Endodermal cell (in vitro differentiated cells): ENCODE results near the gene OR2T1. TPM values are rescaled to one million over a fixed set of nuclear protein-coding genes. Genes with fewer than 3 reads are reported as not detected.
"Not testable (repeated sequence)": the region's sequence is repeated elsewhere in the genome, so short reads cannot be mapped to it uniquely, and the experiment has no call there.

Experiments
- DNase-seq: peaks from one replicate; pipeline ENCODE4 v3.0.0-alpha.2; 2017
- H3K27ac ChIP-seq: 2 replicates; pipeline ENCODE4 v1.5.1; 2013; ENCODE audit warnings: mild to moderate bottlenecking, low read depth, low read length, moderate library complexity
- H3K27me3 ChIP-seq: 2 replicates; pipeline ENCODE4 v1.6.1; 2013; ENCODE audit warnings: mild to moderate bottlenecking, low read length, moderate library complexity; ENCODE audit not compliant: insufficient read depth, control insufficient read depth, poor library complexity, severe bottlenecking
- H3K36me3 ChIP-seq: 2 replicates; pipeline ENCODE4 v1.7.0; 2013; ENCODE audit warnings: mild to moderate bottlenecking, low read length, moderate library complexity; ENCODE audit not compliant: control insufficient read depth, insufficient read depth
- H3K4me1 ChIP-seq: one replicate; pipeline ENCODE4 v1.7.0; 2013; ENCODE audit warnings: low read length; ENCODE audit not compliant: control insufficient read depth, insufficient read depth
- H3K4me3 ChIP-seq: 2 replicates; pipeline ENCODE4 v1.5.1; 2013; ENCODE audit warnings: mild to moderate bottlenecking, low read length, moderate library complexity
- H3K9ac ChIP-seq: 2 replicates; pipeline ENCODE4 v1.6.1; 2013; ENCODE audit warnings: mild to moderate bottlenecking, low read length, moderate library complexity; ENCODE audit not compliant: poor library complexity, severe bottlenecking; ENCODE audit errors: extremely low read depth
- H3K9me3 ChIP-seq: 2 replicates; pipeline ENCODE4 v1.6.1; 2013; ENCODE audit warnings: mild to moderate bottlenecking, low read length, moderate library complexity; ENCODE audit not compliant: control insufficient read depth
- H3K27ac Mint-ChIP-seq: 2 replicates; pipeline ENCODE4 v1.8.0; 2020; ENCODE audit warnings: mixed read lengths
- H3K27me3 Mint-ChIP-seq: 2 replicates; pipeline ENCODE4 v1.8.0; 2021; ENCODE audit warnings: mild to moderate bottlenecking, mixed read lengths; ENCODE audit not compliant: insufficient read depth
- H3K36me3 Mint-ChIP-seq: 2 replicates; pipeline ENCODE4 v1.8.0; 2020; ENCODE audit warnings: low read depth, mixed read lengths
- H3K4me1 Mint-ChIP-seq: 2 replicates; pipeline ENCODE4 v1.8.0; 2020; ENCODE audit warnings: mixed read lengths
- H3K4me3 Mint-ChIP-seq: 2 replicates; pipeline ENCODE4 v1.8.0; 2020; ENCODE audit warnings: mild to moderate bottlenecking, moderate library complexity, mixed read lengths
- H3K9me3 Mint-ChIP-seq: 2 replicates; pipeline ENCODE4 v1.8.0; 2020; ENCODE audit warnings: mild to moderate bottlenecking, mixed read lengths
- WGBS, 2 experiments: methylation state at CpG; one replicate each; pipeline versions ENCODE4 v1.1.5 to v1.1.7; 2013; ENCODE audit warnings: missing lambda C conversion rate in 2 of 2, mixed read lengths in 1 of 2; ENCODE audit not compliant: insufficient coverage in 1 of 2, insufficient read length in 1 of 2; 5-methylcytosine and 5-hydroxymethylcytosine counted together
- total RNA-seq, 2 donors: library from RNA; stranded (reverse); fragmentation: NEBNext Ultra II Directional in 1 of 2; extraction: Animal tissue kit (Norgen Biotek cat#: 25700) in 1 of 2; gene quantifications; 2 replicates in 1 of 2; 3 replicates in 1 of 2; pipeline ENCODE4 v1.2.1, GENCODE V29; 2021

Gene OR2T1
- total RNA-seq, 2 donors from 2014 or later = not detected

DNA sequence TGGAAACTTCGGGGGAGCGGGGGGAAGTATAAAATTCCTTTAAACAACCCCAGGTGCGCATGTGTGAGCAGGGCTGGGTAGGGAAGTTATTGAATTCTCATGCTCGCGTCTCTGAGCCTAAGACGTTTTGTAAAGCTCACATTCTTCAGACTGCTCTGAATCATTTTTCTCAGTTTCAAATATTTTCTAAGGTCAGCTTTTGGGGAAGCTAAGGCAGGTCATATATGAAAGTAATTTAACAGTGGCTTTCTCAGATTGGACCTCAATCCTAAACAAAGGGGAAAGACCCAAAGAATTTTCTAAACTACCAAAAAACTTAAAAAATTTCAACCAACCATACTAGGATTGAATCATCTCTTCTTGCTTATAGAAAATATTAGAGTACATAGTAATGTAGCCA lies 32.1 kb downstream of the OR2T1 start:
- not testable (repeated sequence) for H3K36me3 ChIP-seq, H3K27ac ChIP-seq, H3K27ac Mint-ChIP-seq, H3K36me3 Mint-ChIP-seq, H3K4me1 Mint-ChIP-seq, H3K4me1 ChIP-seq, H3K4me3 Mint-ChIP-seq, H3K9ac ChIP-seq, DNase-seq, H3K4me3 ChIP-seq, H3K27me3 ChIP-seq, H3K27me3 Mint-ChIP-seq
- peaks cover 52% of the 10 kb centered on the region for H3K9me3 Mint-ChIP-seq
- 87% methylated on average over 3 of the region's 6 CpGs; no CpG with 5 or more reads in 1 of the 2 experiments for WGBS, 2 experiments
- H3K9me3 ChIP-seq = peaks cover 38% of the 10 kb centered on the region

DNA sequence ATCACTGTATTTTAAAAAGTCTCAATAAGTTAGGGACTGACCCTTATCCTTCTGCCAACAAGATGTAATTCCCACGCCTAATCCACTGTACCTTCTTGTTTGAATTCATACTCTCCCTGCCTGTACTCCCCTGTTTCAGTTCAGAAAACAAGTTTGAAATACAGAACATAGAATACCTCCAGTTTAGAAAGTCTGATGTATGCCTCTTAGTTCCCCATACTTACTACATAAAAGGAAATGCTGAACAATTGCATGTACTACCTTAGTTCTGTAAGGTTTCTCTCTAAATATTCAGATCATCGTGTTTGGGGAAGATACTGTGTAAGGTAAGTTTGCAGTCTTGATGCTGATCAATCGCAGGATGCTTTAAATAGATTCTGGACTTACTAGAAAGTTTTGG lies 33.5 kb downstream of the OR2T1 start:
- H3K36me3 Mint-ChIP-seq, DNase-seq, H3K27ac ChIP-seq, H3K27me3 Mint-ChIP-seq, H3K4me1 ChIP-seq, H3K27ac Mint-ChIP-seq, H3K4me1 Mint-ChIP-seq, H3K9ac ChIP-seq, H3K4me3 Mint-ChIP-seq, H3K27me3 ChIP-seq, H3K4me3 ChIP-seq, H3K36me3 ChIP-seq: not testable (repeated sequence)
- peaks cover 36% of the 10 kb centered on the region for H3K9me3 ChIP-seq
- peaks cover 53% of the 10 kb centered on the region for H3K9me3 Mint-ChIP-seq
- 50 to 55% methylated on average over 1 to 2 of the region's 3 CpGs for WGBS, 2 experiments

DNA sequence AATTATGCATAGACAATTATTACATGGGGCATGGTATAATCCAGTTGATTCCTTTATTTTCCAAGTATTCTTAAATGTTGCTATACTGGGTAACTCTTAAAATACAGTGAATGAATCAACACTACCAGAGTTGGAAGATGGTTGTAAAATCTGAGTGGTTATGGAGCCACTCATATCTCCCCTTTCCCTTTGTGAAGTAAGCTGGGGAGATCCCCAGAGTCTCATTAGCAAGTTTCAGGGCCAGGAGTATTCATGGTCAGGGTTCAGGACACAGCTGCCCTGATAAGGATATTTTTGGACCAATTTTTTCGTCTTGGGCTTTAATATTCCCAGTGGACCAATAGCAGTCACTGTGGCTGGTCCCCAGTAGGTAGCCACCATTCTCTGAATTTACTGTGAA lies 35.8 kb downstream of the OR2T1 start:
- H3K4me1 ChIP-seq, H3K36me3 Mint-ChIP-seq, H3K4me1 Mint-ChIP-seq, H3K27ac ChIP-seq, DNase-seq, H3K4me3 ChIP-seq, H3K4me3 Mint-ChIP-seq, H3K9ac ChIP-seq, H3K27me3 ChIP-seq, H3K27ac Mint-ChIP-seq, H3K36me3 ChIP-seq, H3K27me3 Mint-ChIP-seq: not testable (repeated sequence)
- peaks cover 25% of the 10 kb centered on the region for H3K9me3 ChIP-seq
- H3K9me3 Mint-ChIP-seq = peaks cover 56% of the 10 kb centered on the region
- WGBS, 2 experiments = 50% methylated on average over 1 of the region's 1 CpG; no CpG with 5 or more reads in 1 of the 2 experiments

GRCh38 chr1:248439283-248439682 lies 36.4 kb downstream of the OR2T1 start:
- H3K9me3 ChIP-seq = peaks cover 29% of the 10 kb centered on the region
- not testable (repeated sequence) for H3K36me3 ChIP-seq, H3K27ac ChIP-seq, H3K4me1 Mint-ChIP-seq, H3K36me3 Mint-ChIP-seq, H3K4me1 ChIP-seq, H3K9ac ChIP-seq, H3K27ac Mint-ChIP-seq, H3K4me3 Mint-ChIP-seq, H3K4me3 ChIP-seq, H3K27me3 Mint-ChIP-seq, H3K27me3 ChIP-seq, DNase-seq
- peaks cover 60% of the 10 kb centered on the region for H3K9me3 Mint-ChIP-seq
- WGBS, 2 experiments = 60 to 71% methylated on average over 4 to 5 of the region's 5 CpGs

GRCh38 chr1:248442500-248443277 lies 39.8 kb downstream of the OR2T1 start:
- H3K27ac ChIP-seq, H3K4me3 Mint-ChIP-seq, H3K27me3 ChIP-seq, H3K36me3 Mint-ChIP-seq, H3K27me3 Mint-ChIP-seq, H3K4me1 Mint-ChIP-seq, H3K36me3 ChIP-seq, DNase-seq, H3K9ac ChIP-seq, H3K4me3 ChIP-seq, H3K4me1 ChIP-seq, H3K27ac Mint-ChIP-seq: not testable (repeated sequence)
- peaks cover 47% of the 10 kb centered on the region for H3K9me3 ChIP-seq
- peaks cover 73% of the 10 kb centered on the region for H3K9me3 Mint-ChIP-seq
- no CpG with 5 or more reads among the region's 2 CpGs for WGBS, 2 experiments

GRCh38 chr1:248444603-248445002 lies 41.8 kb downstream of the OR2T1 start:
- H3K27me3 Mint-ChIP-seq, H3K9ac ChIP-seq, H3K27ac Mint-ChIP-seq, H3K4me3 Mint-ChIP-seq, DNase-seq, H3K36me3 ChIP-seq, H3K36me3 Mint-ChIP-seq, H3K4me1 ChIP-seq, H3K4me3 ChIP-seq, H3K4me1 Mint-ChIP-seq, H3K27ac ChIP-seq, H3K27me3 ChIP-seq: not testable (repeated sequence)
- 80 to 87% methylated on average over 4 of the region's 4 CpGs for WGBS, 2 experiments
- H3K9me3 ChIP-seq = peaks cover 36% of the 10 kb centered on the region
- peaks cover 65% of the 10 kb centered on the region for H3K9me3 Mint-ChIP-seq

GRCh38 chr1:248445399-248445798 lies 42.6 kb downstream of the OR2T1 start, which contains the start of gene OR2T2:
Gene OR2T2, plus strand, starts transcription at chr1:248445637. Its CDS starts 7,161 bp downstream, at chr1:248452798.
- H3K4me3 ChIP-seq, H3K9ac ChIP-seq, H3K4me1 ChIP-seq, H3K27ac Mint-ChIP-seq, H3K36me3 ChIP-seq, H3K36me3 Mint-ChIP-seq, DNase-seq, H3K4me3 Mint-ChIP-seq, H3K27me3 ChIP-seq, H3K27ac ChIP-seq, H3K27me3 Mint-ChIP-seq, H3K4me1 Mint-ChIP-seq: not testable (repeated sequence)
- H3K9me3 ChIP-seq = peaks cover 29% of the 10 kb centered on the region
- WGBS, 2 experiments = no CpG with 5 or more reads among the region's 2 CpGs
- peaks cover 61% of the 10 kb centered on the region for H3K9me3 Mint-ChIP-seq
